Ectodermal cell (in vitro differentiated cells): ENCODE data around the gene FOXC1.

Experiments
- H3K27ac ChIP-seq: 2 replicates; pipeline ENCODE4 v1.7.0; 2013; ENCODE audit warnings: mild to moderate bottlenecking, low read depth, low read length; ENCODE audit not compliant: insufficient read depth, poor library complexity, severe bottlenecking
- H3K27me3 ChIP-seq: 2 replicates; pipeline ENCODE4 v1.7.0; 2013; ENCODE audit warnings: mild to moderate bottlenecking, low read length; ENCODE audit not compliant: insufficient read depth, control insufficient read depth, poor library complexity, severe bottlenecking
- H3K36me3 ChIP-seq: one replicate; pipeline ENCODE4 v1.7.0; 2013; ENCODE audit warnings: low read length; ENCODE audit not compliant: control insufficient read depth, insufficient read depth
- H3K4me1 ChIP-seq: one replicate; pipeline ENCODE4 v1.7.0; 2013; ENCODE audit warnings: low read length; ENCODE audit not compliant: control insufficient read depth, insufficient read depth
- H3K4me3 ChIP-seq: 2 replicates; pipeline ENCODE4 v1.7.0; 2013; ENCODE audit warnings: low read depth, low read length, control low read depth; ENCODE audit not compliant: insufficient read depth
- H3K9me3 ChIP-seq: 2 replicates; pipeline ENCODE4 v1.7.0; 2013; ENCODE audit warnings: mild to moderate bottlenecking, low read length, moderate library complexity; ENCODE audit not compliant: control insufficient read depth
- WGBS, 2 experiments: methylation state at CpG; one replicate each; pipeline ENCODE4 v1.1.7; 2013; ENCODE audit warnings: missing lambda C conversion rate in 2 of 2; 5-methylcytosine and 5-hydroxymethylcytosine counted together

FOXC1 gene

GRCh38 chr6:1617466-1618310 is 8.0 kb downstream of the FOXC1 start:
- Histone ChIP-seq H3K9me3 (no peaks in the 10 kb centered on the region), H3K27ac (no peak overlapping the region), H3K27me3 (peaks cover 100% of the 10 kb centered on the region), H3K36me3 (no peaks in the 10 kb centered on the region), H3K4me3 (no peak overlapping the region), H3K4me1 (no peaks in the 10 kb centered on the region)
- 26 to 39% methylated on average over 21 of the region's 21 CpGs for WGBS, 2 experiments

- 9 to 11% methylated on average over 30 of the region's 31 CpGs for WGBS, 2 experiments
- H3K36me3 ChIP-seq, result no peaks in the 10 kb centered on the region
- peaks cover 100% of the 10 kb centered on the region for H3K27me3 ChIP-seq
Observed at GRCh38 chr6:1618311-1619097, 8.8 kb downstream of the FOXC1 start.

GRCh38 chr6:1619098-1619672 is 9.5 kb downstream of the FOXC1 start:
- Histone ChIP-seq H3K27ac (no peak overlapping the region), H3K36me3 (no peaks in the 10 kb centered on the region), H3K4me1 (peaks cover 9% of the 10 kb centered on the region), H3K9me3 (no peaks in the 10 kb centered on the region), H3K27me3 (peaks cover 100% of the 10 kb centered on the region), H3K4me3 (no peak overlapping the region)
- 4% methylated on average over 40 of the region's 40 CpGs for WGBS, 2 experiments

More at GRCh38 chr6:1618311-1619097, 8.8 kb downstream of the FOXC1 start:
- H3K4me3 ChIP-seq, result no peak overlapping the region
- peaks cover 2% of the 10 kb centered on the region for H3K4me1 ChIP-seq
- no peaks in the 10 kb centered on the region for H3K9me3 ChIP-seq
- no peak overlapping the region for H3K27ac ChIP-seq

GRCh38 chr6:1619673-1620503 is 10.2 kb downstream of the FOXC1 start:
- Histone ChIP-seq H3K4me3 (peak overlapping the region; percentile 31), H3K27me3 (peaks cover 100% of the 10 kb centered on the region)
- 0 to 1% methylated on average over 83 of the region's 83 CpGs for WGBS, 2 experiments

GRCh38 chr6:1620504-1621069 is 10.9 kb downstream of the FOXC1 start:
- H3K9me3 ChIP-seq, result no peaks in the 10 kb centered on the region
- no peak overlapping the region for H3K4me3 ChIP-seq
- peaks cover 100% of the 10 kb centered on the region for H3K27me3 ChIP-seq
- H3K36me3 ChIP-seq, result no peaks in the 10 kb centered on the region
- WGBS, 2 experiments, result 6 to 7% methylated on average over 50 of the region's 50 CpGs
- peaks cover 22% of the 10 kb centered on the region for H3K4me1 ChIP-seq
- H3K27ac ChIP-seq, result no peak overlapping the region

More at GRCh38 chr6:1619673-1620503, 10.2 kb downstream of the FOXC1 start:
- Histone ChIP-seq H3K9me3 (no peaks in the 10 kb centered on the region), H3K27ac (no peak overlapping the region), H3K4me1 (peaks cover 15% of the 10 kb centered on the region), H3K36me3 (no peaks in the 10 kb centered on the region)

- Histone ChIP-seq H3K27me3 (peaks cover 100% of the 10 kb centered on the region), H3K27ac (no peak overlapping the region), H3K4me1 (peaks cover 25% of the 10 kb centered on the region), H3K9me3 (no peaks in the 10 kb centered on the region), H3K36me3 (no peaks in the 10 kb centered on the region), H3K4me3 (no peak overlapping the region)
- 9 to 10% methylated on average over 29 to 30 of the region's 30 CpGs for WGBS, 2 experiments
Observed at GRCh38 chr6:1621070-1621701, 11.5 kb downstream of the FOXC1 start.

GRCh38 chr6:1622220-1622850 is 12.6 kb downstream of the FOXC1 start:
- H3K9me3 ChIP-seq, result no peaks in the 10 kb centered on the region
- peaks cover 100% of the 10 kb centered on the region for H3K27me3 ChIP-seq
- WGBS, 2 experiments, result 60 to 68% methylated on average over 14 to 15 of the region's 15 CpGs
- H3K4me1 ChIP-seq, result peaks cover 25% of the 10 kb centered on the region
- no peaks in the 10 kb centered on the region for H3K36me3 ChIP-seq
- no peak overlapping the region for H3K27ac ChIP-seq
- no peak overlapping the region for H3K4me3 ChIP-seq

- Histone ChIP-seq H3K36me3 (no peaks in the 10 kb centered on the region), H3K4me1 (peaks cover 25% of the 10 kb centered on the region), H3K9me3 (no peaks in the 10 kb centered on the region), H3K27ac (no peak overlapping the region), H3K4me3 (no peak overlapping the region), H3K27me3 (peaks cover 100% of the 10 kb centered on the region)
- WGBS, 2 experiments, result 34 to 41% methylated on average over 8 of the region's 8 CpGs
Observed at GRCh38 chr6:1622851-1623768, 13.4 kb downstream of the FOXC1 start.
